Endothelial cell of umbilical vein (primary cell): ENCODE data around the gene ANGPTL2. TPM values are rescaled to one million over a fixed set of nuclear protein-coding genes. Genes with fewer than 3 reads are reported as not detected.

Experiments
- BruUV-seq: library from RNA; stranded (reverse); fragments of 400-500 nt; replicated peaks from 2 replicates; lab custom pipeline; 2021; lab: Mats Ljungman, UMichigan
- CTCF ChIA-PET: fragments of 300-600, 350-600 bp; sonication (Branson Sonifier 250); formaldehyde crosslinking; loops from one replicate; lab custom pipeline; 2021; ENCODE audit warnings: antibody characterized with exemption, inconsistent platforms; lab: Charles Lee
- POLR2A ChIA-PET: fragments of 300-600, 350-600 bp; sonication (Branson Sonifier 250); formaldehyde crosslinking; loops from one replicate; lab custom pipeline; 2021; ENCODE audit warnings: antibody characterized with exemption, inconsistent platforms; lab: Charles Lee
- DNase-seq: peaks from one replicate; pipeline ENCODE4 v3.0.0-alpha.2; 2011; ENCODE audit warnings: low read depth, low spot score
- FAIRE-seq: peaks from 2 replicates; lab custom pipeline; 2011; peaks lifted over from hg19 to GRCh38; lab: Jason Lieb, UNC
- H2AFZ ChIP-seq: 2 replicates; pipeline ENCODE4 v1.6.0; 2012; ENCODE audit warnings: low read depth, low read length, control low read depth, inconsistent platforms
- H3K27ac ChIP-seq: 2 replicates; pipeline ENCODE4 v1.5.1; 2011; ENCODE audit warnings: low read depth, mild to moderate bottlenecking, control low read depth, low read length, moderate library complexity; ENCODE audit not compliant: insufficient read depth
- H3K27me3 ChIP-seq, 2 experiments: 2 replicates each; pipeline versions ENCODE4 v1.6.0 to v1.6.1; 2011; ENCODE audit warnings: low read length in 2 of 2, mixed read lengths in 1 of 2; ENCODE audit not compliant: control insufficient read depth in 2 of 2, insufficient read depth in 2 of 2
- H3K36me3 ChIP-seq, 2 experiments: 2 replicates in 1 of 2; 3 replicates in 1 of 2; pipeline ENCODE4 v1.5.1; 2011; ENCODE audit warnings: low read length in 2 of 2, mild to moderate bottlenecking in 1 of 2, moderate library complexity in 1 of 2; ENCODE audit not compliant: control insufficient read depth in 2 of 2, insufficient read depth in 2 of 2; ENCODE audit errors: extremely low read depth in 1 of 2
- H3K4me1 ChIP-seq: 3 replicates; pipeline ENCODE4 v1.5.1; 2011; ENCODE audit warnings: mild to moderate bottlenecking, low read length; ENCODE audit not compliant: control insufficient read depth, insufficient read depth; ENCODE audit errors: extremely low read depth
- H3K4me2 ChIP-seq: 2 replicates; pipeline ENCODE4 v1.6.1; 2011; ENCODE audit warnings: low read length, control low read depth, mixed read lengths; ENCODE audit not compliant: insufficient read depth
- H3K4me3 ChIP-seq, 3 experiments: fragments of 200-600 bp in 1 of 3; sonication (generic), shearing (Covaris generic) in 1 of 3; replicated peaks in 1 of 3; 2 replicates each; pipeline ENCODE4 v1.5.1; 2011 to 2016; ENCODE audit warnings: control low read depth in 3 of 3, low read length in 3 of 3, mild to moderate bottlenecking in 2 of 3, inconsistent platforms in 1 of 3, low read depth in 1 of 3, moderate library complexity in 1 of 3; ENCODE audit not compliant: insufficient read depth in 1 of 3
- H3K79me2 ChIP-seq: 2 replicates; pipeline ENCODE4 v1.6.0; 2012; ENCODE audit warnings: low read length, inconsistent platforms; ENCODE audit not compliant: control insufficient read depth, insufficient read depth
- H3K9ac ChIP-seq: replicated peaks from 2 replicates; pipeline ENCODE3; 2011; ENCODE audit warnings: low read length, control low read depth; ENCODE audit not compliant: insufficient read depth; ENCODE audit errors: extremely low read depth
- H3K9me1 ChIP-seq: replicated peaks from 3 replicates; pipeline ENCODE4 v1.6.0; 2011; ENCODE audit warnings: mild to moderate bottlenecking, low read length; ENCODE audit not compliant: control insufficient read depth, insufficient read depth; ENCODE audit errors: extremely low read depth
- H3K9me3 ChIP-seq: replicated peaks from 2 replicates; pipeline ENCODE4 v1.5.1; 2012; ENCODE audit warnings: low read length, inconsistent platforms; ENCODE audit not compliant: control insufficient read depth, insufficient read depth
- H4K20me1 ChIP-seq: replicated peaks from 2 replicates; pipeline ENCODE3; 2011; ENCODE audit warnings: mild to moderate bottlenecking, low read length; ENCODE audit not compliant: control insufficient read depth, insufficient read depth; ENCODE audit errors: extremely low read depth
- CTCF ChIP-seq, 2 donors: IDR thresholded peaks; 1 replicate in 1 of 2; 2 replicates in 1 of 2; pipeline ENCODE4 v1.5.1; 2011; ENCODE audit warnings: low read length in 2 of 2, mild to moderate bottlenecking in 2 of 2, moderate library complexity in 2 of 2, control low read depth in 1 of 2, inconsistent platforms in 1 of 2, low read depth in 1 of 2; ENCODE audit not compliant: insufficient read depth in 1 of 2; ENCODE audit errors: extremely low read depth in 1 of 2
- EZH2 ChIP-seq: IDR thresholded peaks from 2 replicates; pipeline ENCODE4 v1.6.1; 2012; ENCODE audit warnings: borderline replicate concordance, low read depth, mild to moderate bottlenecking, moderate library complexity, low read length, inconsistent platforms; ENCODE audit not compliant: severe bottlenecking
- FOS ChIP-seq: IDR thresholded peaks from 2 replicates; pipeline ENCODE4 v1.6.1; 2011; ENCODE audit warnings: mild to moderate bottlenecking, low read length, moderate library complexity, borderline replicate concordance; ENCODE audit not compliant: insufficient read depth
- GATA2 ChIP-seq: IDR thresholded peaks from 2 replicates; pipeline ENCODE4 v1.7.0; 2011; ENCODE audit warnings: low read depth, mild to moderate bottlenecking, moderate library complexity, mixed read lengths, low read length; ENCODE audit not compliant: insufficient read length, insufficient read depth
- JUN ChIP-seq: IDR thresholded peaks from 2 replicates; pipeline ENCODE4 v1.6.1; 2011; ENCODE audit warnings: borderline replicate concordance, low read depth; ENCODE audit not compliant: insufficient read length, insufficient read depth
- MYC ChIP-seq: IDR thresholded peaks from one replicate; pipeline ENCODE4 v1.6.1; 2011; ENCODE audit warnings: mild to moderate bottlenecking, low read depth, low read length
- POLR2A ChIP-seq: IDR thresholded peaks from 2 replicates; pipeline ENCODE4 v1.6.1; 2012; ENCODE audit warnings: low read depth, mild to moderate bottlenecking, control low read depth, low read length
- POLR2AphosphoS5 ChIP-seq: IDR thresholded peaks from 2 replicates; pipeline ENCODE4 v1.6.1; 2012; ENCODE audit warnings: low read depth, mild to moderate bottlenecking, control low read depth, low read length, moderate library complexity; ENCODE audit not compliant: insufficient read depth
- dilution Hi-C: fragments of 300-500 bp; cut with MboI; formaldehyde crosslinking; loops from one replicate; pipeline ENCODE4 v1.15.0; 2019; ENCODE audit warnings: low sequenced_read_pairs; ENCODE audit not compliant: extremely low pct_ligation_motif_present
- intact Hi-C: fragments of 100-400 bp; cut with micrococcal nuclease; formaldehyde crosslinking; loops from one replicate; pipeline ENCODE4 v1.10.0; 2022
- polyA plus RNA-seq, 4 experiments: library from polyadenylated mRNA; depleted of rRNA in 3 of 4; stranded (reverse) in 3 of 4; unstranded in 1 of 4; fragments of >200 nt; gene quantifications; 2 replicates each; pipeline versions ENCODE4 v1.2.1 to v1.2.3, GENCODE V29; 2011 to 2012; ENCODE audit warnings: missing spikeins in 1 of 4
- total RNA-seq: library from RNA; stranded (reverse); gene quantifications from 2 replicates; pipeline ENCODE4 v1.2.3, GENCODE V29; 2021
- TF ChIP-seq, protein P1 (sequence below): IDR thresholded peaks from 2 replicates; pipeline ENCODE4 v1.6.1; 2011; ENCODE audit not compliant: insufficient read depth, insufficient read length

Gene ANGPTL2
- total and polyA plus RNA-seq, 2 donors (not counting 3 experiments of a cell fraction or from before 2014, with no cell fraction given): 15.1 to 24.5 TPM

DNA sequence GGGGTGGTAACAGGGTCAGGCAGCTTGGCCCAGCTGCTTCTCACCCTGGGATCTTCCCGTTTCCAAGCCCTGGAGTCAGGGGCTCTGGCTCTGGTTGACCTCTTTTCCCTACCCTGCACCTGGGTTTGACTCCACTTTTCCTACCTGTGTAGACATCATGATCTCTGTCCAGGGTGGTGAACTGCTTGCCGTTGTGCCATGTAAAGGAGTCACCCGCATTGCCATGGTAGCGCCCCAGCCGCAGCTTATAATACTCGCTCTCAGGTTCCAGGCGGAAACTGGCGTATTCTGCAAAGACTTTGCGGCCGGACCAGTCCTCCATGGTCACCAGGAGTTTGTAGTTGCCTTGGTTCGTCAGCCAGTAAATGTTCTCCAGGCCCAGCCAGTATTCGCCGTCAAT is 30.9 kb downstream of the ANGPTL2 start:
- Histone ChIP-seq H3K4me3 (no peak overlapping the region), H3K4me2 (no peak overlapping the region), H3K9ac (no peak overlapping the region), H3K79me2 (no peaks in the 10 kb centered on the region), H3K27me3 (no peaks in the 10 kb centered on the region), H4K20me1 (no peaks in the 10 kb centered on the region), H3K36me3 (peaks cover 0 to 3% of the 10 kb centered on the region in 2 experiments), H3K9me3 (no peaks in the 10 kb centered on the region), H3K4me1 (no peaks in the 10 kb centered on the region), H2AFZ (no peak overlapping the region), H3K9me1 (no peaks in the 10 kb centered on the region), H3K27ac (no peak overlapping the region)
- BruUV-seq: no TSS peak
- no peak for FAIRE-seq
- intact Hi-C loops: no loop called here
- ChIA-PET POLR2A (no interaction called here), CTCF (interaction anchor here (0.8 to 1.5 kb wide), 2 partner anchors 16 to 18 kb away, joined by 3 to 4 read pairs; no protein-coding TSS in a partner anchor)
- dilution Hi-C loops: no loop called here
- TF ChIP-seq EZH2: no peak
- no peak for TF ChIP-seq FOS
- no peak for TF ChIP-seq MYC
- no peak for TF ChIP-seq GATA2
- no peak for TF ChIP-seq POLR2AphosphoS5
- no peak for TF ChIP-seq JUN
- no peak for TF ChIP-seq CTCF (IDR thresholded peaks at IDR 0.05; ENCODE audit: extremely low read depth in 1 of 2, insufficient read depth in 1 of 2, low read depth in 1 of 2, low read length in 2 of 2)
- TF ChIP-seq POLR2A: no peak
- TF ChIP-seq, protein P1, sequence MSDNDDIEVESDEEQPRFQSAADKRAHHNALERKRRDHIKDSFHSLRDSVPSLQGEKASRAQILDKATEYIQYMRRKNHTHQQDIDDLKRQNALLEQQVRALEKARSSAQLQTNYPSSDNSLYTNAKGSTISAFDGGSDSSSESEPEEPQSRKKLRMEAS: no peak
- no peak for DNase-seq
